Thyroid gland (tissue), 4 donors: Measurements from ENCODE around the gene RSBN1.

Source experiments
- CTCF ChIP-seq, 6 experiments: fragments of 200-600 bp in 3 of 6; fragments of 450-650 bp in 3 of 6; sonication (generic) in 3 of 6; IDR thresholded peaks; one replicate each; pipeline ENCODE4 v1.5.1; 2016 to 2019; ENCODE audit warnings: antibody characterized with exemption in 6 of 6, mild to moderate bottlenecking in 2 of 6, inconsistent platforms in 1 of 6, moderate library complexity in 1 of 6
- POLR2A ChIP-seq, 2 donors: fragments of 450-650 bp; IDR thresholded peaks; one replicate each; pipeline ENCODE4 v1.6.1; 2017; ENCODE audit warnings: antibody characterized with exemption in 2 of 2, mild to moderate bottlenecking in 2 of 2, moderate library complexity in 1 of 2

DNA sequence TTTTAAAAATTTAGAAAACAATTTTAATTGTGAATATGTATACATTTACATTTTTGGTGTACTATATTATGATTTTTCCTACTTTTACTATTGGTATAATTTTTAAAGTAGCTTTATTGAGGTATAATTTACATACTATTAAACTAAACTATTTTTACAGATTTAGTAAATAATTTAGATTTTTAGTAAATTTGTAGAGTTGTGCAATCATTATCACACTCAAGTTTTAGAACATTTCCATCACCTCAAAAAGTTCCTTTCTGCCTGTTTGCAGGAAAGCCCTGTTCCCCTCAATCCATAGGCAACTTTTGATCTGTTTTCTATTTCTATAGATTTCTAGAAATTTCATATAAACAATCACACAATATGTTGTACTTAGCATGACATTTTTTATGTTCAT, 61.2 kb downstream of the RSBN1 start:
- TF ChIP-seq POLR2A (IDR thresholded peaks at IDR 0.05) (no peak), CTCF (IDR thresholded peaks at IDR 0.05) (no peak)
